Lung microvascular endothelial cell (primary cell): ENCODE measurements around the gene PCBP3. TPM values are rescaled to one million over a fixed set of nuclear protein-coding genes. Genes with fewer than 3 reads are reported as not detected.
A peak's percentile ranks its signal among the peaks of the same experiment; 100 is the strongest.
"Not testable (repeated sequence)": the region's sequence is repeated elsewhere in the genome, so short reads cannot be mapped to it uniquely, and the experiment has no call there.

Experiments
- DNase-seq, 2 donors: peaks; one replicate each; pipeline versions ENCODE4 v3.0.0 to v3.0.0-alpha.2; 2010; ENCODE audit warnings: low read depth in 2 of 2
- total RNA-seq: library from RNA; depleted of rRNA; stranded (reverse); fragments of >200 nt; gene quantifications from 2 replicates; pipeline ENCODE4 v1.2.1, GENCODE V29; 2014

PCBP3 gene
- total RNA-seq, 1 donor from 2014 or later, result not detected

- no peak for DNase-seq
These were observed 30.1 kb upstream of the PCBP3 start for GRCh38 chr21:45613396-45613795.

GRCh38 chr21:45613881-45614280, 29.6 kb upstream of the PCBP3 start:
- no peak for DNase-seq

- DNase-seq, result peak in 1 of 2 donors; percentile 56
These were observed 28.3 kb upstream of the PCBP3 start for GRCh38 chr21:45615145-45615711.

GRCh38 chr21:45617021-45617921, 26.3 kb upstream of the PCBP3 start:
- no peak for DNase-seq

- DNase-seq, result peak; percentile 27 to 58
These were observed 25.2 kb upstream of the PCBP3 start for GRCh38 chr21:45618287-45618686.

GRCh38 chr21:45618846-45619485, 24.6 kb upstream of the PCBP3 start:
- DNase-seq, result no peak

- DNase-seq, result no peak
These were observed 23.2 kb upstream of the PCBP3 start for GRCh38 chr21:45620201-45620923.

- not testable (repeated sequence) for DNase-seq
These were observed 21.8 kb upstream of the PCBP3 start for GRCh38 chr21:45621435-45622331.

GRCh38 chr21:45622416-45623097, 21.0 kb upstream of the PCBP3 start:
- no peak for DNase-seq

GRCh38 chr21:45623436-45623835, 20.1 kb upstream of the PCBP3 start:
- DNase-seq, result no peak

- not testable (repeated sequence) for DNase-seq
These were observed 17.4 kb upstream of the PCBP3 start for GRCh38 chr21:45626127-45626526.

GRCh38 chr21:45629046-45629981, 14.2 kb upstream of the PCBP3 start:
- DNase-seq, result no peak

- no peak for DNase-seq
These were observed 13.3 kb upstream of the PCBP3 start for GRCh38 chr21:45630066-45630694.

GRCh38 chr21:45630876-45631275, 12.6 kb upstream of the PCBP3 start:
- no peak for DNase-seq

GRCh38 chr21:45631540-45631939, 12.0 kb upstream of the PCBP3 start:
- no peak for DNase-seq

GRCh38 chr21:45632160-45632559, 11.4 kb upstream of the PCBP3 start:
- DNase-seq, result no peak

- DNase-seq, result no peak
These were observed 10.8 kb upstream of the PCBP3 start for GRCh38 chr21:45632637-45633251.

GRCh38 chr21:45634511-45635183, 8.9 kb upstream of the PCBP3 start:
- DNase-seq, result no peak
